A172 (cell line): ENCODE results near the gene CDH4. TPM values are rescaled to one million over a fixed set of nuclear protein-coding genes. Genes with fewer than 3 reads are reported as not detected.

ENCODE experiments used
- DNase-seq: peaks from one replicate; pipeline ENCODE4 v3.0.0-alpha.2; 2015; ENCODE audit warnings: low spot score
- total RNA-seq: library from RNA; depleted of rRNA; stranded (reverse); fragments of >200 nt; shearing (Covaris generic); gene quantifications from 2 replicates; pipeline ENCODE4 v1.2.3, GENCODE V29; 2014

Gene CDH4
- total RNA-seq, 1 experiment from 2014 or later: 5.5 TPM

DNA sequence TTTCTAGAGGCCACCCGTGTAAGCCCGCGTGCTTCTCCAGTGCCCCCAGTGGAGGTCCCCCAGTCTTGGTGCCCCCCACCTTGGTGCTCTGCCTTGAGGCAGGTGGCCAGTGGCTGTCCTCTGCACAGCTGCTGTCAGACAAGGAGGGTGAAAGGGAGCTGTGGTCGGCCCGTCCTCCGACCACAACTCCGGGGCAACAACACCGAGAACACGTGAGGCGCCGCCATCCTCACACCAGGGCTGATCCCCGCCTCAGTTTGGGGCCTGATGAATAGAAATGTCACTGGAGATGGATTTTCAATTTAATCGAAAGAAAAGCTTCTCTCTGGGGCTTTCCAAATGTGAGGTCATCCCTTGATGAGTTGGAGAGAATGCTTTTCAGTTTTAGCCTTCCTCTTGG, 304.6 kb downstream of the CDH4 start:
- no peak for DNase-seq

DNA sequence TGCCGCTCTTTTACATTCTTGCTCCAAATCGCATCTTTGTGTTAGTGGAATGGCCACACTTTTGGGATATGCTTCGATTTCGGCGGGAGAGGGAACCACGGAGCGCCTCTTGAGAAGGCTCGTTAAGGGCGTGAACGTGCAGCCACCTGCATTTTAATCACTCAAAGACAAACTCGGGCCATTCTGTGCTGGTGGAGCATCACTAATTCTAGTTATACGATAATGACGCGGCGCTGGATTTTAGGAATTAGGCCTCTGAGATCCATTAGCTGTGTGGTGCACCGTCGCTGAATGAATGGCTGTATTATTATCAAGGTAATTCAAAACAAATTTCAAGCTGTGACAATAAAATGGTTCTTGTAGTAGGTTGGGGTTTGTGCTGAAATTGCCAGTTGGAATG, 305.6 kb downstream of the CDH4 start:
- DNase-seq: no peak

DNA sequence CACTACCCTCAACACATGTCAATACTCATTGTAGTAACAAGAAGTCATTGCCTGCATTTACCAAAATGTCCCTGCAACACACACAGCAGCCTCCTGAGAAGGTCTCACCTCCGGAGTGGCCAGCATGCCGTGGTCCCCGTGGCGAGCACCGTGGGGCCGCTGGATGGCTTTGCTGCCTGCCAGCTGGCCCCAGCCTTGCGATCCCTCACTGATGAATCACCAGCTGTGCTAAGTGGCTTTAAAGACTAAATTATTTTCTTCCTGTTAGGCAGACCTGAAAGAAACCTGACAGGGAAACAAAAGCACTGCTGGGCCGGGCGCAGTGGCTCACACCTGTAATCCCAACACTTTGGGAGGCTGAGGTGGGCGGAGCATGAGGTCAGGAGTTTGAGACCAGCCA, 306.7 kb downstream of the CDH4 start:
- DNase-seq: peak; percentile 65

DNA sequence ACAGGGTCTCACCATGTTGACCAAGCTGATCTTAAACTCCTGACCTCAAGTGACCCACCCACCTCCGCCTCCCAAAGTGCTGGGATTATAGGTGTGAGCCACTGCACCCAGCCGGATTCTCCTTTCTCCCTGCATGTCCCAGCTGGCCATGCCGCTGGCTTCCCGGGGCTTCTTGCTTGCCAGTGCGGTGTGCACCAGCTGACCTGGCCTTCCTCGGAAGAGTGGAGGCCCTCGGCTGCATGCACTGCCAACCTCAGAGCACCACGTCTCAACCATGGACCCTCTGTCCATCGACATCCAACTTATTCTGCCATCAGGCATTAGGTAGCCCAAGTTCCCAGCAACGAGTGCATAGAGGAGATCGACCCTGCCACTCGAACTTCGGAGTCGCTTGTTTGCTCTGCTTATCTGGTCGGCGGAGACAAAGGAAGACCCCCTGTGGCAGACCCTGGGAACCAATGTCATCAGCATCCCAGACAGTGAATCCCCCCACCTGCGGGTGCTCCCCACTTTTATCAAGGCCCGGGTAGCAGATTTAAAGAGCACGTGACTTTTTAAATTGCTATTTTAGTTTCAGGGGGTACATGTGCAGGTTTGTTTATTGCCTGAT, 307.8 kb downstream of the CDH4 start:
- DNase-seq: no peak

DNA sequence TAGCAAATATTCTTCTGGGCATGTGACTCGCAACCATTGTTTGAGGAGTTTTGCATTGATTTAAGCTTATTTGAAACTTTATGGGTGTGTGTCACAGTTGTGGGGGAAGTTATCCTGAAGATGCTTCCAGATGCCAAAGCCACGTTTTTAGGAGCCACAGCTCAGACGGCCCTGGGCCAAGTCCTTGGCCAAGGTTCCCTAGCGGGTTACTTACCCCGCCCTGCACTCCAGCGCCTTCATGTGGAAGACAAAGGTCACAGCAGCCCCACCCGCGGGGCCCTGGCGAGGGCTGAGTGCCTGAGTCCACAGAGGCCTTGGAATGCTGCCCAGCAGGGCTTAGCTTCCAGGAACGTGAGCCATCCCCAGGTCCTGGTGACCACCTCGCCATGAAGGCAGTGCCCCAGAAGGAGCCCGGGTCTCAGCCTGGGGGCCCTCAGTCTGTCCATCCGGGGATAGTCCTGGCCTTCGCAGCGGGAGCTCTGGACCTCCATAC, 308.3 kb downstream of the CDH4 start:
- DNase-seq: peak; percentile 69

DNA sequence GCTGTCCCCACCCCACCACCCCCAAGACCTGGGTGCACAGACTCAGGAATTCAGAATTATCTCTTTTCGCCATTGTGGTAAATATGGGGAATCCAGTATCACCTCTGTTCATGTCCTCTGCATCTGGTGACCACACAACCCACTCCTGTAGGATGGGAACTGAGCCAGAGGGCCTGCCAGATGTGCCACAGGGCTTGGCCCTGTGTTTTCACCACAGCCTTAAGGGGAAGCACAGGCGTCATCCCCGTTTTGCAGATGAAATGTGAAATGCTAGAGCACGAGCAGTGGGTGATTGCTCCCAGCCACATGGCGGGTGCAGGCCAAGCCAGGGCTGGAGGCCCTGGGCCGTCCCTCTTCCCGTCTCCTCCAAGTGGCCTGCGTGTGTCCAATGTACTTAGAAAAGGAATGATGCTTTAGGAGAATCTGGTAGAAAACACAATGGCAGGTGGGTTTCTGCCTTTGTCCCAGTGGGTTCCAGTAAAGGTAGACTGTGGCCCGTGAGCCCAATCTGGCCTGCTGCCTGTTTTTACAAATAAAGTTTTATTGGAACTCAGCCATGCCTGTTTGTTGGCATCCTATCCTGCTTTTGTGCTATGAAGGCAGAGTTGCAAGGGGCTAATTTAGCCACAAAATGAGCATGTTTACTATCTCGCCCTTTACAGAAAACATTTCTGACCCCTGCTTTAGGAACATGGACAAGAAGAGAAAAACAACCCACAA, 309.2 kb downstream of the CDH4 start:
- DNase-seq: no peak

DNA sequence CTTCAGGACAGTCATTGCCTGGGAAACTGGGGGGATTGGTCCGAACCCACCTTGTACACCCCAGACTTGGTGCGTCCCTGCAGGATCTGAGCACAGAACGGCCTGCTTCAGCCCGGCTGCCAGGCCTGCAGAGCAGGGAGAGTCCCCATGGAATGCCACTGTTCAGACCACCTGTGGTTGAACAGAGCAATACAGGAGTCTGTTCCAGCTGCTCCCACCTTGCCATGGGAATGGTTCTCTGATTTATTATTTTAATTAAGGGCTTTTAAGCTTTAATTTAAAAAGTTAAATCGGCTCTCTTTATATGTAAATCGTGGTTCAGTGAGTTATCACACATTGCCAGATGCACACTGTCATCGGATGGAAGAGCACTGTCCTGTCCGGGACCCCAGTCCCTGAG, 310.4 kb downstream of the CDH4 start:
- DNase-seq: no peak

DNA sequence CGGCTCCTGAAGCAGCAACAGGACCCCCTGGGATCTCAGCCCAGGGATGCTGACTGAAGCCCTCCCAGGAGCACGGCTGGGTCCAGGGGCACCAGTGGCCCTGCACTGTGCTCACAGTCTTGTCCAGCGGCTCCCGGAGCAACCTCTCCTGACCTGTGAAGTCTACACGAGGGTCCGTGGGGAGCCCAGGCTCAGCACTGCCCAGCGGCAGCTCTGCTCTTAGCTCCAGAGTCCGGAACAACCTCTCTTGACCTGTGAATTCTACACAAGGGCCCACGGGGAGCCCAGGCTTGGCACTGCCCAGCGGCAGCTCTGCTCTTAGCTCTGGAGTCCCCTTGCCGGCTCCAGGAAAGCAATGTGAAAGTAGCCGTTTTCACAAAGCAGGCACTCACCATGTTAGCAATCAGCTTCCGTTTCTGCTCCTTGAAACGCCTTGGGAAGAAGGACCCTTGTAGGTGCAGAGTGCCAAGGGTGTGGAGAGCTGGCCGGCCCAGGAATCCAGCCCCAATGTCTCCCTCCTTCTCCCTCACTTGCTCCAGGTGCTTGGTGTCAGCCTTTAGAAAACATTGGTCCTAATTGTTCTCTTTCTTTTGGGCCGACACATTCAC, 310.9 kb downstream of the CDH4 start:
- DNase-seq: no peak

DNA sequence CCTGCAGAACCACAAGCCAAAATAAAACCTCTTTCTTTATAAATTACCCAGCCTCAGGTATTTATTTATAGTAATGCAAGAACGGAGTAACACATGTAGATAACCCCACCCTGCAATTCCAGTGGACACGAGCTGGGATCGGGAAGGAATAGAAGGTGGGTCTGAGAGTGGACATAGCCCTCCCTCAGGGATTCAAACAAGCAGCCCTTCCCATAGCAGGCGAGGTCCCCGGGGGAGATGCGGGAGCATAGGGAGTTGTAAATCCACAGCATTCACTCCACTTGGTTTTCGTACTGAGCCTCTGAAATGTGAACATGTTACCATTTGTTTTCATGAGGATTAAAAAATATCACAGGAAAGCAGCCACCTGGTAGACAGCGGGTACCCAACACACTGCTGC, 312.6 kb downstream of the CDH4 start:
- DNase-seq: no peak

DNA sequence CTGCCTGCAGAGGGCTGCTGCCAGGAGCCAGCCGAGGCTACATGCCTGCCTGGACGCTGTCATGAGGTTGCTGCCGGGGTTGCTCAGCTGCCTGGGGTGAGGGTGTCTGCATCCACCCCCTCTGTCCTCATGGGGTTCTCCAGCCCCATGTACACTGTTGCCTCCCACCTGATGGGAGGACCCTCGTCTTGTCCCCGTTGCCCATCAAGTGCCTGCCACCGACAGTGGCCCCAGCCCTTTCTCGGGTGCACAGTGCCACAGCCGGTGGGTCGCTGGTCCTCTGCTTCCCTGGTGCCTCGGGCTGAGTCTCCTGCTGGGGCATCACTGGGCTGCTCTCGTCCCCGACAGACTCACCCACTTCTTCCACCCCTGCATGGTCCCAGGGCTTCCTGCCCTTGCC, 313.7 kb downstream of the CDH4 start:
- no peak for DNase-seq

DNA sequence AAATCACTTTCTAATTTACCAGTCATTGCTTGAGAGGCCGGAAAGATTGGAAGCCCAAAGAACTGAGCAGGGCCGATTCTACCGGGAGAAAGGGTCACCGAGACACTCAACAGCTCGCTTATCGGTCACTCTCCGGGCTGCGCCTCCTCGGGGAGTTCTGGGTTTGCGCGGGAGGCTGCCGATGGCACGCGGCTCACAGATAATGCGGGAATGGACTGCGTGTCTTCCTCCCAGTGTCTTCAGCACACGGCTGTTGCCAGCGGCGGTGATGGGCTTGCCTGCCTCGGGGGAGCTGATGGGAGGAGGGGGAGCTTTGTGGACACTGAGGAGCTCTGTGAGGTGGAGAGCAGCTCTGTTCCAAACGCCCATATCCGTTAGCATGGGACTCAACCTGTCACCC, 314.6 kb downstream of the CDH4 start:
- no peak for DNase-seq

DNA sequence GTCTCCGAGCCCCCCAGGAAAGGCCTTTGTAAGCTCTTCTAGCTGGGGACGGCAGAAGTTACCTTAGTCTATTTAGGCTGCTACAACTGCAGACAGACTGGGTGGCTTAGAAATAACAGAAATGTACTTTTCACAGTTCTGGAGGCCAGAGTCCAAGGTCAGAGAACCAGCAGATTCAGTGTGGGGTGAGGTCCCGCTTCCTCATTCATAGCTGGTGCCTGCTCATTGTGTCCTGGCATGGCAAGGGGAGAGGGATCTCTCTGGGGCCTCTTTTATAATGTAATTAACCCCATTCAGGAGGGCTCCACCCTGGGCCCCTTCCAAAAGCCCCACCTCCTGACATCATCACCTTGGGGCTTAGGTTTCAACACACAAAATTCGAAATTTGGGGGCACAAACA, 315.1 kb downstream of the CDH4 start:
- DNase-seq: no peak

DNA sequence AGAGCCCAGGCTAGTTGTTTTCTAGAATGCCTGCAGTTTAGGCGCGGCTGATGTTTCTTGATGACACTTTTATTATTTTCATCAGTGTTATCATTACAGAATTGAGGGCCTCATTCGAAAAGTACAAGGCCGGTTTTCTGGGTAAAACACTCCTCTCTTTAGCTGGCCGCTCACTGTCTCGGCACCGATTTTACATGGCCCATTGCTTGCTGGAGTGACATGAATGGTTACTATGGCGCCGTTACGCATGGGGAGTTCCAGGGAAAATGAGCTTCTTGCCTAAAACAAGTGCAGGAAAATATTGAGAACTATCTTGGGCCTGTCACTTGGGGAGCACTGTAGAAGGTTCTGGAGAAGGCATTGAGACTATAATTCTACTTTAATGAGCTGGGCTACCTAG, 317.8 kb downstream of the CDH4 start:
- DNase-seq: no peak

DNA sequence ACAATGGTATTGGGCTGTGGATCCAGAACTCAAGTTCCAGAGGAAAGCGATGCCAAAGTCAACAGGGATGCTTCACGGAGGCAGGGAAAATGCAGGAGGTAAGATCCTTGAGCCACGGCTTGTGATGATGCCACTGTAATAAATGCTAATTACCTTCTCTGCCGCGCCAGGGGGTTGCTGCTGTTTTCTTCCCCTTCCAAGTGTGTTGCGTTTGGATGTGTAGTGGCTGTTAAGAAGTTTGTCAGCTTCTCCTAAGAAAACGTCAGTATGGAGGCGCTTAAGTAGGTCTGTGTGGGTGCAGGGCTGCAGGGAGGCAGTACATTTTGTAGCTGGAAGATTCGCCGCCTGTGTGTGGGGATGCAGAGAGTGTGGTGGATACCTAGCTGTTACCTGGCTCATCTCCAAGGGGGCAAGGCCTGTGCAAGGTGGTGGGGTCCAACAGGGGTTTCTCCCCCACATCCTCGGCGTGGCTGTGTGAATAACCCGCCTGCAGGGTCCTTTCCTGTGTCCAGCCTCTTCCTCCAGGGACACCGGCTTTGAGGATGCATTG, 318.7 kb downstream of the CDH4 start:
- DNase-seq: no peak

DNA sequence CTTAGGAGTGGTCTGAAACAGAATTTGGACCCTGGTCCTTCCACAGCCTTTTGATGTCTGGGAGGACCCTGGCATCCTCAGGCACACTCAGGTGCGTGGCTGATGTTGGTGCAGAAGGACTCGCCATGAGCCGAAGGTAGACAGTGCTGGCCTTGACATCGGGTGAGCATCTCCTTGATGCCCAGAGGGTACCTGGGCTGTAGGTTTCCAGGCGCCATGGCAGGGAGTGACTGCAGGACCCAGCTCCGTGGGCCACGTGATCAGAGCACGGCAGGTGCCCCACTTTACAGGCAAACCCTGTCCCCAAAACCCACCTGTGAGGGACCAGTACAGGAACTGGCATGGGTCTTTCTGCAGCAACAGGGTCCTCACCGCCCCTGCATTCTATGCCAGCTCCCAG, 319.2 kb downstream of the CDH4 start:
- DNase-seq: no peak

DNA sequence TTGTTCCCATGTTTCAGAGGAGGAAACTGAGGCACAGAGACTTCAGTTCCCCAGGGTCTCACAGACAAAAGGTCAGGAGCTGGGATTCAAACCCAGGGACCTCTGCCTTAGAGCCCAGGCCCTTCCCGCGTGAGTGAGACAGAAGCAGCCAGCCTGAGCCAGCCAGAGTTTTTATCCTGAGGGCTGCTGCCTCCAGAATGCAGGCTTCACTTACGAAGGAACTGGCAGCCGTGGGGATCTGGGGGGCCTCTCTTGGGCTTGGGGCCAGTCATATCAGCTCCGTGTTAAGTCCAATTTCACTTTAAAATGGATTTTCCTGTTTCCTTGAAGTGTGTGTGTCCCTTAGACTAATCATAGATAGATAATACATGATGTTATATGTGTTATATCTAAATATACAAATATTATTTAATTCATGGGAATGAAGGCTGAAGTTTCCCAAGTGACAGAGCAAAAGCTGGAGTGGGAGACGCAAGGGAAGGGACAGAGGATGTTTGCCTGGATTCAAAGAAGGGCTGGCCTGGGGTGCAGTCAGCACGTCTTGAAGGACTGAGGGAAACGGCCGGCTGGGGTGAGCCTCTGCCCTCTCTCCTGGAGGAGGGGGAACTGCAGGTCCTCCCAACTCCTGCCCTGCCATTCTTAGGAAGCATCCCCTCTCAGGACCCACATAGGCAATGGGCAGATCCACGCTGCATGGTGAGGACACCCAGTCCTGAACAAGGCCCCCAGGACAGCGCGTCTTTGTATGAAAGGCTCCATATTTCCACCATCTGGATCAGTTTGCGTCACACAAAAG, 320.1 kb downstream of the CDH4 start:
- no peak for DNase-seq

DNA sequence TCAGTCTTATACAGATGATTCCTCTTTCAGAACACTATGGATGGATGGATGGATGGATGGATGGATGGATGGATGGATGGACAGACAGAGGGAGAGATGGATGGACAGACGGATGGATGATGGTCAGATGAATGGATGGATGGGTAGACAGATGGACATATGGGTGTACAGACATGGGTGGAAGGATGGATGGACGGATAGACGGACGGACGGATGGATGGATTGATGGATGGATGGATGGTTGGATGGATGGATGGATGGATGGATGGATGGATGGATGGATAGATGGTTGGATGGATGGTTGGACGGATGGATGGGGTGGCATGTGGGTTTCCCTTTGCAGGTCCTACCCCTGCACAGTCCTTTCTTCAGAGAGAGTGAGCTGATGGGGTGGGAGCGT, 320.7 kb downstream of the CDH4 start:
- no peak for DNase-seq

DNA sequence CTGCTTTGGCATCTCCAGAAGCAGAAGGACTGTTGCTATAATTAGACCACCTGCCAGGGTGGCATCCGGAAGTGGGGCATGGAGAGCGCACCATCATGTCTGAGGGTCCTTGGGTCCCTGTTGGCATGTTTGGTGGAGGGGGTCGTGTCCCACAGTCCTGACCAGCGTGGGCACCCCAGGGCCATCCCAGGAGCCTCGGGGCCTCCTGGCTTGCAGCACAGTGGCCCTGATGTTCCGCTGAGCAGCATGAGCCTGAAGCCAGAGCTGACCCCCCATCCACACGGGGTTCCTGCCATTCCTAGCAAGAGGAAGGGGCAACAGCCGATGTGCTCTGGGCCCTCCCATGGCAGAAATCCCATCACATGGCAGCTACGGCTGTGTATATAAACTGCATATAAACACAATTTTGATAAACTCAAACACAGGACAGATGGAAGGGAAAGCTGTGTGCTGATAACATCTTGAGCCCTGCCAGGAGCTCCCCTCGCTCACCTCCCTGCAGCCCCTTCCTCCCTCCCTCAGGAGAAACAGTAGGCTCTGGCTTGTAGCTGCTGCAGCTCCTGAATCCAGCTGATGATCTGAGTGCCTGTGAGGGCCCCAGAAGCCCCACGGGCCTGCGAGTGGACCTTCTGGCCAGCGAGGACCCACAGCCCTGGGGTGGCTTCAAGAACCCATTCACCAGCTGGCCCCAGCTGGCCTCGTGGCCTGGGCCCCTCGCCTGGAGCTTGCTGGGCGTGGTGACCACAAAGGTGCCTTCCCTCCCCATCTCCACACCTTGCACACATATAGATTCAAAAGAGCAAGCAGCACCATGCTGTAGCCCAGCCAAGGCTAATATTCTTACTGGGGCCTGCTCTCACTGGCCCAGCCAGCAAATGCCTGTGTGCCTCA, 321.6 kb downstream of the CDH4 start:
- no peak for DNase-seq

DNA sequence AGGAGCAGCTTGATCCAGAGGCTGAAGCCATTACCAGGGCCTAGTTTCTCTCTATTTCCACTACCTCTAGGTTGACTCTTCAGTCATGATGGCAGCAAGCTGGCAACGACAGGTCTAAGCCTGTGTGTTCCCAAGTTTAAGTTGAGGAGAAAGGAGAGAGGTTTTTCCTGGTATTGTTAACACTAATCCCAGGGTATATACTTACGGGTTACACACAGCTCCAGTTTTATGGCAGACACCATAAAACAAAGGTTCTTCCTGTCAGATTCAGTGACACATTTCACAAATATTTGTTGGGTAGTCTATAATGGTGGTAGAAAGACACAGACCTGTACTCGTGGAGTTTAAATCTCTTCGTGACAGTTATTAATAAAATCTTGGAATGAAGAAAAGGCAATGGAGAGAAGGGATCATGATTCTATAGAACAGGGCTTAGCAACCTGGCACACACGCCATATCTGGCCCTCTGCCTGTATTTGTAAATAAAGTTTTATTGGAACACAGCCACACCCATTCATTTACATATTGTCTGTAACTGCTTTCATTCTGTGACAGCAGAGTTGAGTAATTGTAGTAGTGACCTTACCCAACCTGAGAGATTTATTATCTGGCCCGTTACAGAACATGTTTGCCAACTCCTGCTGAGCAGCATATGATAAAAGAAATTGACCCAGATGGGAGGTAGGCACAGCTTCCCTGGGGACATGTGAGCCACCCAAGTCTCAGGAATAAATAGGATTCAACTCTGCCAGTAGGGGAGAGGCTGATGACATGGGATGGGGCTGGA, 323.3 kb downstream of the CDH4 start:
- DNase-seq: peak; percentile 74

DNA sequence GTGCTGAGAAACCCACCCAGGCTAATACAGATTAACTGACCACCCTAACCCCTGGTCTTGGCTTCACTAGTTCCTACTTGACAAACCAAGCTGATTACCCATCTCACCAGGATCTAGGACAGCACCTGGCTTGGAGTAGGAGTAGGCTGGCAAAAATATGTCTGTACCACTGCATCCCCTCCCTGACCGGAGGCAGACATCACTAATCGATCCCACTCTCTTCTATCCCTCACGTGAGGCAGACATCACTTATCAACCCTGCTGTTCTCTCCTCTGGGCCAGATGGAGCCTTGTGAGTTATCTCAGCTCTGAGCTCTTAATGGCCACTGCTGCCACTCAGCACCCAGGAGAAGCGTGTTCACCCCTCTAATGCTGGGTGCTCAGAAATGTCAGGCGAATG, 324.3 kb downstream of the CDH4 start:
- DNase-seq: no peak
